Gastrocnemius medialis (tissue), 4 donors: ENCODE results near the gene OR10H1.

Experiments used
- POLR2A ChIP-seq, 2 donors: fragments of 450-650 bp; IDR thresholded peaks; one replicate each; pipeline ENCODE4 v1.6.1; 2017; ENCODE audit warnings: antibody characterized with exemption in 2 of 2, mild to moderate bottlenecking in 2 of 2, moderate library complexity in 2 of 2
- TF ChIP-seq, protein P1 (sequence below), 5 experiments: fragments of 450-650 bp in 3 of 5; fragments of 200-600 bp in 2 of 5; sonication (generic) in 2 of 5; IDR thresholded peaks in 4 of 5; conservative IDR thresholded peaks in 1 of 5; 1 replicate in 4 of 5; 2 replicates in 1 of 5; pipeline ENCODE4 v1.5.1; 2016 to 2019; ENCODE audit warnings: antibody characterized with exemption in 5 of 5, mild to moderate bottlenecking in 3 of 5, moderate library complexity in 3 of 5

DNA sequence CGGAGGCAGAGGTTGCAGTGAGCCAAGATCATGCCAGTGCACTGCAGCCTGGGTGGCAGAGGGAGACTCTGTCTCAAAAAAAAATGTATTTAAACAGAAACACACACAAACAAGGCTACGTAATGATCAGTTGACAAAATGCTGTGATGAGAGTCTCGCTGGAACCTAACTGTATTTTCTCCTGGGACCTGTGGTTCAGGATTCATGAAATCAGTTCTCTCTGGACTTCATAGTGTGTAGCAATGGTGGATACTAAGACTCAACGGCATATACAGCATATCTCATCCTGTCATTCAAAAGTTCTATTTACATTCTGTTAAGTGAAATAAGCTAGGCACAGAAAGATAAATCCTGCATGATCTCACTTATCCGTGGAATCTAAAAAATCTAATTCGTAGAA is 45.1 kb upstream of the OR10H1 start:
- no peak for TF ChIP-seq POLR2A (IDR thresholded peaks at IDR 0.05)
- TF ChIP-seq, protein P1, sequence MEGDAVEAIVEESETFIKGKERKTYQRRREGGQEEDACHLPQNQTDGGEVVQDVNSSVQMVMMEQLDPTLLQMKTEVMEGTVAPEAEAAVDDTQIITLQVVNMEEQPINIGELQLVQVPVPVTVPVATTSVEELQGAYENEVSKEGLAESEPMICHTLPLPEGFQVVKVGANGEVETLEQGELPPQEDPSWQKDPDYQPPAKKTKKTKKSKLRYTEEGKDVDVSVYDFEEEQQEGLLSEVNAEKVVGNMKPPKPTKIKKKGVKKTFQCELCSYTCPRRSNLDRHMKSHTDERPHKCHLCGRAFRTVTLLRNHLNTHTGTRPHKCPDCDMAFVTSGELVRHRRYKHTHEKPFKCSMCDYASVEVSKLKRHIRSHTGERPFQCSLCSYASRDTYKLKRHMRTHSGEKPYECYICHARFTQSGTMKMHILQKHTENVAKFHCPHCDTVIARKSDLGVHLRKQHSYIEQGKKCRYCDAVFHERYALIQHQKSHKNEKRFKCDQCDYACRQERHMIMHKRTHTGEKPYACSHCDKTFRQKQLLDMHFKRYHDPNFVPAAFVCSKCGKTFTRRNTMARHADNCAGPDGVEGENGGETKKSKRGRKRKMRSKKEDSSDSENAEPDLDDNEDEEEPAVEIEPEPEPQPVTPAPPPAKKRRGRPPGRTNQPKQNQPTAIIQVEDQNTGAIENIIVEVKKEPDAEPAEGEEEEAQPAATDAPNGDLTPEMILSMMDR (IDR thresholded peaks at IDR 0.05 in 4 of 5, conservative IDR thresholded peaks at IDR 0.05 in 1 of 5) = no peak
